Measurements from ENCODE around the gene SMC4.
"Not testable (repeated sequence)": the region's sequence is repeated elsewhere in the genome, so short reads cannot be mapped to it uniquely, and the experiment has no call there.

- not testable (repeated sequence) for TF ChIP-seq LCORL (IDR thresholded peaks at IDR 0.05); LCORL (CRISPR knock-in tag; IDR thresholded peaks at IDR 0.05); ELF1 (CRISPR knock-in tag; IDR thresholded peaks at IDR 0.05)
Observed at GRCh38 chr3:160362896-160363295, 36.6 kb upstream of the SMC4 start.
